SK-N-MC (cell line): ENCODE data around the gene OR2AT4.

Experiments used
- DNase-seq: peaks from one replicate; pipeline ENCODE4 v3.0.0-alpha.2; 2011; ENCODE audit warnings: low read depth, low spot score
- H3K27ac ChIP-seq: fragments of 200-600 bp; sonication (generic); 2 replicates; pipeline ENCODE4 v1.5.1; 2016; ENCODE audit warnings: mixed run types
- H3K36me3 ChIP-seq: fragments of 200-600 bp; sonication (generic); 2 replicates; pipeline ENCODE4 v1.6.1; 2017; ENCODE audit warnings: antibody characterized with exemption, low read length, mixed read lengths; ENCODE audit not compliant: insufficient read depth
- H3K4me3 ChIP-seq: fragments of 200-600 bp; sonication (generic); 2 replicates; pipeline ENCODE4 v1.5.1; 2016
- H3K9ac ChIP-seq: fragments of 200-600 bp; sonication (generic); 2 replicates; pipeline ENCODE4 v1.8.0; 2017; ENCODE audit warnings: mixed run types, mixed read lengths; ENCODE audit not compliant: insufficient read length
- H3K9me3 ChIP-seq: fragments of 200-600 bp; sonication (generic); 2 replicates; pipeline ENCODE4 v1.6.1; 2017; ENCODE audit warnings: low read depth, mild to moderate bottlenecking, antibody characterized with exemption, low read length, moderate library complexity, mixed read lengths
- EZH2 ChIP-seq: fragments of 200-600 bp; sonication (generic); IDR thresholded peaks from one replicate; pipeline ENCODE4 v1.6.1; 2017; ENCODE audit warnings: antibody characterized with exemption
- FOXP2 ChIP-seq: optimal IDR thresholded peaks from 2 replicates; pipeline ENCODE3; 2011; ENCODE audit warnings: mild to moderate bottlenecking, moderate library complexity; ENCODE audit not compliant: insufficient read depth; ENCODE audit errors: extremely low read length, control extremely low read depth
- POLR2AphosphoS5 ChIP-seq: IDR thresholded peaks from 2 replicates; pipeline ENCODE4 v1.6.1; 2012; ENCODE audit warnings: mild to moderate bottlenecking, low read depth, low read length, borderline replicate concordance

The OR2AT4 gene

DNA sequence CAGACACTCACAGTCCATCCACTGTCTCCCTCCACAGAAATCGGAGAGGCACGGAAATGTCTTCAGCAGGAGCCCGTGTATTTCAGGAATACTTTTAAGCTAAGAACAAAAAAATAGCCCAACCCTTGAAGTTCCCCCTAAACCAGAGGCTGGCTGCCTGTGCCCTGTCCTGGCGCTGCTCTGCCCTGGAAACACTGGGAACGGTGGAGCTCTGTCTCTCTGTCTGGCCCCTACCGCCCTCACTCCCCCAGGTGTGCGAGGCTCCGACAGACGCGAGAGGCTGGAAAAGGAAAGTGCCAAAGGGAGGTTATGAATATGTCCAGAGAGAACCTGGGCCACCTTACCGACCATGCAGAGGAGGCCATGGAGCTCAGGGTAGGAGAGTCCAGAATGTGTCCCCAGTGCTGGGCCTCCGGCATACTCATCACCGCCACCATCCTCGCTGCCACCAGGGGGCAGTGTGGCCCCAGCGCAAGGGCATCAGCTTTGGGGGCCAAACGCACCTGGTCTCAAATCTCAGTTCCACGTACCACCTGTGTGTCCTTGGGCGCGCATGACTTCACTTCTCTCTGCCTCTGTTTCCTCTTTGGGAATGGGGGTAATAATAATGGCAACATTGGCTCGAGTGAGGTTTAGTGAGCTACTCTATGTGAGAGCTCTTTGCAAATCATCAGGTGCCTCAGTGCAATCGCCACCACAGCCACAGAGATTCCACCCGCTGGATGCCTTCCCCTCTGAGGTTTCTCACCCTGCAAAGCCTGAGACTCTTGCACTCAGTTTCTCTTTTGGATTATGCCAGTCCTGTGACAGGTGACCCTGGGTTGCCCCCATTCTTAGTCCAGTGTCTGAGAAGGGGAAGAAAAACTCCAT is 43.8 kb upstream of the OR2AT4 start:
- no peaks in the 10 kb centered on the region for H3K9me3 ChIP-seq
- no peak overlapping the region for H3K27ac ChIP-seq
- no peak overlapping the region for H3K9ac ChIP-seq
- H3K36me3 ChIP-seq: no peaks in the 10 kb centered on the region
- DNase-seq: no peak
- TF ChIP-seq EZH2: no peak
- no peak for TF ChIP-seq FOXP2
- TF ChIP-seq POLR2AphosphoS5: no peak
- H3K4me3 ChIP-seq: no peak overlapping the region

GRCh38 chr11:75135651-75136050 is 39.0 kb upstream of the OR2AT4 start:
- Histone ChIP-seq H3K4me3 (no peak overlapping the region), H3K36me3 (no peaks in the 10 kb centered on the region), H3K9me3 (no peaks in the 10 kb centered on the region), H3K27ac (no peak overlapping the region), H3K9ac (no peak overlapping the region)
- TF ChIP-seq FOXP2: no peak
- TF ChIP-seq EZH2: no peak
- no peak for TF ChIP-seq POLR2AphosphoS5
- DNase-seq: no peak

DNA sequence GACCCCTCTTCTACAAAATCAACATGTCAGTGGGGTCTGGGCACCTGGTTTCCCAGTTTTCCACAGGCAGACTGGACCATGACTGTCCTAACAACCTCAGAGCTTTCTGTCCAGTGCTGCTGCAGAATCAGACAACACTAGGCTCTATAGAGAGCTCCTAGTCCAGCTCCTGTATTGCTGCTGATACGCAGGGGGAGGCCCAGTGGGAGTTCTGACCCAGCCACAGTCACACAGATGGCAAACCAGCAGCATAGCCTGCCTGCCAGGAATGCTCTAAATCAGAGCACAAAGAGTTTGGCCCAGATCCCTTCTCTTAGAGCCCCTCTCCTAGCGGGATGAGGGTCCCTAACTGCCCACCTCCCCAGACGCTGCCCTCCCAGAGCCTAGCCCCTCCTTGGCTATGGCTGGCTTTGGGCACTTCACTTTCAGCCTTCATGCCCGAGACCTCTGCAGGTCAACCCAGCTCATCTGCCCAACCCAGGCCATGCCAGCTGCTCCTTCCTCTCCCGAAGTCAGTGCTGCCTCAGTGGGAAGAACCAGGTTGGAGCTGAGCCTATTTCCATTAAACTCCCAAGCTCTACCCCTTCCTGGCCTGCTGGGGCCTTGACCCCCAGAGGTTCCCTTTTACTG is 38.5 kb upstream of the OR2AT4 start:
- no peaks in the 10 kb centered on the region for H3K9me3 ChIP-seq

GRCh38 chr11:75133976-75134375 is 37.3 kb upstream of the OR2AT4 start:
- Histone ChIP-seq H3K9ac (no peak overlapping the region), H3K27ac (no peak overlapping the region), H3K36me3 (no peaks in the 10 kb centered on the region), H3K9me3 (no peaks in the 10 kb centered on the region), H3K4me3 (no peak overlapping the region)
- TF ChIP-seq EZH2: no peak
- no peak for TF ChIP-seq FOXP2
- TF ChIP-seq POLR2AphosphoS5: no peak
- no peak for DNase-seq

More for the DNA sequence above, 38.5 kb upstream of the OR2AT4 start:
- Histone ChIP-seq H3K4me3 (no peak overlapping the region), H3K9ac (no peak overlapping the region), H3K36me3 (no peaks in the 10 kb centered on the region), H3K27ac (no peak overlapping the region)
- TF ChIP-seq POLR2AphosphoS5 (no peak), FOXP2 (no peak), EZH2 (no peak)
- no peak for DNase-seq

DNA sequence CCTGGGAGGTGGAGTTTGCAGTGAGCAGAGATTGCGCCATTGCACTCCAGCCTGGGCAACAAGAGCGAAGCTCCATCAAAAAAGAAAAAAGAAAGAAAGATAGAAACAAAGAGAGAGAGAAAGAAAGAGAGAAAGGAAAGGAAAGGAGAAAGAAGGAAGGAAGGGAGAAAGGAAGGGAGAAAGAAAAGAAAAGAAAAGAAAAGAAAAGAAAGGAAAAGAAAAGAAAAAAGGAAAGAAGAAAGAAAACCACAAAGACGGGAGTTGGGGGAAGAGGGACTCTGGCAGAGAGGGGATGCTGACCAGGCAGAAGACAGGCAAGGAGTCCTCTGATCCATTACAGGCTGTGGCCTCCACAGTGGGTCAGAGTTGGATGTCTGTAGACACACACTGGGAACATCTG is 35.4 kb upstream of the OR2AT4 start:
- TF ChIP-seq EZH2 (no peak), FOXP2 (no peak), POLR2AphosphoS5 (no peak)
- no peak overlapping the region for H3K27ac ChIP-seq
- no peaks in the 10 kb centered on the region for H3K9me3 ChIP-seq
- no peak for DNase-seq
- H3K4me3 ChIP-seq: no peak overlapping the region
- H3K9ac ChIP-seq: no peak overlapping the region
- H3K36me3 ChIP-seq: no peaks in the 10 kb centered on the region

DNA sequence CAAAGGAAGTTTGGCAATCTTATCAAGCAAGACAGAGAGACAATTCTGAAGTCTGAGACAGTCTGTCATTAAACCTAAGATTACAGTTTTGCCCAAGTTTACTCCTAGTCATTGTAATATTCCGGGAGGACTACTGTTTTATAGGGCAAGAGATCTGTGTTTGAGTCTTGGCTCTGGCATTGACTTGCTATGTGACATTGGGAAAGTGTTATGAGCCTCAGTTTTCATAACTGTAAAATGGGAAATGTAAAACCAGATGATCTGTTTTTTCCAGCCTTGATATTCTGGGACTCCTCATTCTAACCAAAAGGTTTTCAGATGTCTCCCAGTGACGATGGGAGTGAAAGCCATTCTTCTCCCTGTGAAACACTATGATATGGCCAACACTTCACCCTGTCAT is 29.9 kb upstream of the OR2AT4 start:
- no peak overlapping the region for H3K4me3 ChIP-seq
- H3K9me3 ChIP-seq: no peaks in the 10 kb centered on the region
- DNase-seq: no peak
- H3K36me3 ChIP-seq: no peaks in the 10 kb centered on the region
- TF ChIP-seq FOXP2: no peak
- TF ChIP-seq EZH2: no peak
- no peak for TF ChIP-seq POLR2AphosphoS5
- no peak overlapping the region for H3K9ac ChIP-seq
- no peak overlapping the region for H3K27ac ChIP-seq

- Histone ChIP-seq H3K9me3 (no peaks in the 10 kb centered on the region), H3K9ac (no peak overlapping the region), H3K4me3 (no peak overlapping the region), H3K27ac (no peak overlapping the region), H3K36me3 (no peaks in the 10 kb centered on the region)
- no peak for DNase-seq
- no peak for TF ChIP-seq POLR2AphosphoS5
- no peak for TF ChIP-seq EZH2
- no peak for TF ChIP-seq FOXP2
Measured at GRCh38 chr11:75118577-75118976, 21.9 kb upstream of the OR2AT4 start.

GRCh38 chr11:75114465-75114864 is 17.8 kb upstream of the OR2AT4 start:
- TF ChIP-seq EZH2: no peak
- TF ChIP-seq POLR2AphosphoS5: no peak
- TF ChIP-seq FOXP2: no peak

DNA sequence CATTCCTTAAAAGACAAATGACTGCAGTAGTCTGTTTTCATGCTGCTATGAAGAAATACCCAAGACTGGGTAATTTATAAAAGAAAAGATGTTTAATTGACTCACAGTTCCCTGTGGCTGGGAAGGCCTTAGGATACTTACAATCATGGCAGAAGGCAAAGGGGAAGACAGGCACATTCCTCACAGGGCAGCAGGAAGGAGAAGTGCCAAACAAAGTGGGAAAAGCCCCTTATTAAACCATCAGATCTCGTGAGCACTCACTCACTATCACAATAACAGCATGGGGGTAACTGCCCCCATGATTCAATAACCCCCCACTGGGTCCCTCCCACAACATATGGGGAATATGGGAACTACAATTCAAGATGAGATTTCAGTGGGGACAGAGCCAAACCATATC is 16.4 kb upstream of the OR2AT4 start:
- Histone ChIP-seq H3K36me3 (no peaks in the 10 kb centered on the region), H3K9ac (no peak overlapping the region)

More at GRCh38 chr11:75114465-75114864, 17.8 kb upstream of the OR2AT4 start:
- H3K9ac ChIP-seq: no peak overlapping the region
- H3K27ac ChIP-seq: no peak overlapping the region
- H3K36me3 ChIP-seq: no peaks in the 10 kb centered on the region
- no peak overlapping the region for H3K4me3 ChIP-seq
- DNase-seq: no peak
- H3K9me3 ChIP-seq: no peaks in the 10 kb centered on the region

More for the DNA sequence above, 16.4 kb upstream of the OR2AT4 start:
- Histone ChIP-seq H3K4me3 (no peak overlapping the region), H3K27ac (no peak overlapping the region), H3K9me3 (no peaks in the 10 kb centered on the region)
- DNase-seq: no peak
- TF ChIP-seq FOXP2 (no peak), POLR2AphosphoS5 (no peak), EZH2 (no peak)
